Fibroblast of pulmonary artery (primary cell): ENCODE measurements around the gene HPX.
A peak's percentile ranks its signal among the peaks of the same experiment; 100 is the strongest.
"Not testable (repeated sequence)": the region's sequence is repeated elsewhere in the genome, so short reads cannot be mapped to it uniquely, and the experiment has no call there.

Experiments
- DNase-seq: peaks from one replicate; pipeline ENCODE4 v3.0.0-alpha.2; 2010; ENCODE audit warnings: low read depth
- H3K4me3 ChIP-seq: replicated peaks from 2 replicates; pipeline ENCODE4 v1.5.1; 2011; ENCODE audit warnings: low read depth, mild to moderate bottlenecking, control low read depth, low read length, moderate library complexity
- TF ChIP-seq, protein P1 (sequence below): IDR thresholded peaks from 2 replicates; pipeline ENCODE4 v1.5.1; 2011; ENCODE audit warnings: mild to moderate bottlenecking, control low read depth, low read length, inconsistent platforms; ENCODE audit errors: missing control alignments

The HPX gene

DNA sequence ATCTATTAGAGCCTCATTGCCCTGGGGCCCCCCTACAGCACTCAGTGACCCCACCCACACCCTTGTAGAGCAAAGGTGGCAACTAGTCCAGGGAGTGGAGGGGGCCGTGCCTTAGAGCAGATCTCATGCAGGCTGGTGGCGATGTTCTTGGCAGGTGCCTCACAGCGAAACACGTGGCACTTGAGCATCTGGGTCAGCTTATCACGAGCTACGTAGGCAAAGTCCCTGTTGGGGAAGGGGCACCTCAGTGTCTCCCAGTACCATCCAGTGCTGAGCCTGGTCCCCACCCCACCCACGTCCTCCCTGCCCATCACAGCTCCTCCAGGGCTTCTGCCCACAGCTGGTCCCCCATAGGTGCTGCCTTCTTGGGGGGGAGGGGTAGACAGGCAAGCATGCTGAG, 39.3 kb downstream of the HPX start:
- no peak overlapping the region for H3K4me3 ChIP-seq
- TF ChIP-seq, protein P1, sequence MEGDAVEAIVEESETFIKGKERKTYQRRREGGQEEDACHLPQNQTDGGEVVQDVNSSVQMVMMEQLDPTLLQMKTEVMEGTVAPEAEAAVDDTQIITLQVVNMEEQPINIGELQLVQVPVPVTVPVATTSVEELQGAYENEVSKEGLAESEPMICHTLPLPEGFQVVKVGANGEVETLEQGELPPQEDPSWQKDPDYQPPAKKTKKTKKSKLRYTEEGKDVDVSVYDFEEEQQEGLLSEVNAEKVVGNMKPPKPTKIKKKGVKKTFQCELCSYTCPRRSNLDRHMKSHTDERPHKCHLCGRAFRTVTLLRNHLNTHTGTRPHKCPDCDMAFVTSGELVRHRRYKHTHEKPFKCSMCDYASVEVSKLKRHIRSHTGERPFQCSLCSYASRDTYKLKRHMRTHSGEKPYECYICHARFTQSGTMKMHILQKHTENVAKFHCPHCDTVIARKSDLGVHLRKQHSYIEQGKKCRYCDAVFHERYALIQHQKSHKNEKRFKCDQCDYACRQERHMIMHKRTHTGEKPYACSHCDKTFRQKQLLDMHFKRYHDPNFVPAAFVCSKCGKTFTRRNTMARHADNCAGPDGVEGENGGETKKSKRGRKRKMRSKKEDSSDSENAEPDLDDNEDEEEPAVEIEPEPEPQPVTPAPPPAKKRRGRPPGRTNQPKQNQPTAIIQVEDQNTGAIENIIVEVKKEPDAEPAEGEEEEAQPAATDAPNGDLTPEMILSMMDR: no peak
- no peak for DNase-seq

- no peak for DNase-seq
- no peak overlapping the region for H3K4me3 ChIP-seq
- TF ChIP-seq, protein P1: no peak
These were observed 40.1 kb downstream of the HPX start for GRCh38 chr11:6400431-6401345.

DNA sequence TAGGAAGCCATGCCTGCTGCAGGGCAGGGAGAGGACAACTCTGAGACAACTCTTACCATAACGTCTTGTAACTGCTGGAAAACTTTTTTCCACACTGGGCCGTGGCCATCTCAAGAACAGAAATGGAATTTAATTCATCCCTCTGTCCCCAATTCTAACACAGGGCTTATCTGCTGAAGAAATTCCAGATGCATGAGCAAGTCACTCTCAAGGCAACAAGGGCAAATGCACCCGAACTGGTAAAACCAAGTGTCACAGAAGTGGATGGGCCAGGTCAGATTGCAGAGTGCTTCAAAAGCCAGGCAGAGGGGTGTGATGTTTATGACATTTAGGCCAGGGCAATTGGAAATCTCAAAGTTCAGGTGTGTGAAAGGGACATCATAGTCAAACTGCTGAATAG, 43.2 kb downstream of the HPX start:
- TF ChIP-seq, protein P1: no peak
- DNase-seq: peak; percentile 50
- H3K4me3 ChIP-seq: no peak overlapping the region

DNA sequence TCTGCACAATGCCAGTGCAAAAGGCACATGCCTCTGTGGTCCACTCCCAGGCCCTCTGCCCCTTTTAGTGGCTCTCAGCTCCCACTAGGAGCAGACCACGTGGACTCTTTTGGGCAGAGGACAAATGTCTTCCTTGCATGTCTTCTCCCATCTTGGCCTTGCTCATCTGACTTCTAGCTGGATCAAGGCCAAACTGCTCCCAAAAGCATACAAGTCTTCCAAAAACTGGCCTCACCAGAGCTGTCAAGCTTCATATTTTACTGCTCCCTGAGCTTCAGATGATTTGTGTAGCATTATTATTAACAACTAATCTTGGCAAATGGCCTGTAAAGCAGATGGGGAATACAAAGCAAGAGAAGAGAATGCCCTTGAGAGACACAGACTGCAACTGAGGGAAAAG, 43.6 kb downstream of the HPX start:
- TF ChIP-seq, protein P1: no peak
- no peak for DNase-seq
- no peak overlapping the region for H3K4me3 ChIP-seq

DNA sequence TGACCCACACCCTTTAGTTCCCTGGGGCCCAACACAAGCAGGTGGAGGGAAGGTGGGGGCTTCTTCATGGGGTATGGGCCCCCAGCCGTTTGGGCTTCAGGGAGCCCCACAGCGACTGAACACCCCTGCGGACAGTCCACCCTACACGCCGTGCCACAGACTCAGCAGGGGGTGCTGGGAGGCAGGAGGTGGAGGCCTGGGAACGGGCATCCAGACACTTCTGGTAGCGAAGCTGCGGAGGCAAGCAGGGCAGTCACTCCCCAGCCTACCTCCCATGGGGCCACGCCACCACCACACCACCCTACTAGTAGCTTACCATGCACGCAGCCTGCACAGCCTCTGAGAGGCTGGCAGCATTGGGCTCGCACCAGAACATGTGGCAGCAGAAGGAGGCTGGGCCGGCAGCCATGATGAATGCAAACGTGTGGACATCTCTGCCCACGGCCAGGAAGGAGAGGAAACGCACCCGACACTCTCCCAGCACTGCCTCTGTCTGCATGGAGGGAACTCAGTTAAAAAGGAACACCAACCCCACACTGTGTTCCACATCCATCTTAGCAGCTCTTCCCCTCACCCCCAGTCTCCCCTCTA, 45.2 kb downstream of the HPX start:
- no peak for DNase-seq
- TF ChIP-seq, protein P1: no peak

GRCh38 chr11:6393989-6394670, 46.7 kb downstream of the HPX start:
- no peak for DNase-seq
- TF ChIP-seq, protein P1: no peak
- no peak overlapping the region for H3K4me3 ChIP-seq

More for the DNA sequence above, 45.2 kb downstream of the HPX start:
- no peak overlapping the region for H3K4me3 ChIP-seq

- not testable (repeated sequence) for H3K4me3 ChIP-seq, DNase-seq
These were observed 48.5 kb downstream of the HPX start for GRCh38 chr11:6392251-6392650.
